DMS114 treated with DMSO at 0.1 percent for 48 hours (cell line): Measurements from ENCODE around the gene KRTAP9-4.
"Not testable (repeated sequence)": the region's sequence is repeated elsewhere in the genome, so short reads cannot be mapped to it uniquely, and the experiment has no call there.

Source experiments
- DNase-seq: peaks from one replicate; lab custom pipeline; 2025; ENCODE audit not compliant: unreplicated experiment; lab: John Stamatoyannopoulos, UW

KRTAP9-4 gene

GRCh38 chr17:41264599-41264998 is 15.1 kb downstream of the KRTAP9-4 start:
- no peak for DNase-seq

- DNase-seq = no peak
Measured at GRCh38 chr17:41265078-41265477, 15.6 kb downstream of the KRTAP9-4 start, which contains the start of gene KRTAP9-6. KRTAP9-6 (plus strand) TSS chr17:41265378; CDS start chr17:41265378, 0 bp downstream.

GRCh38 chr17:41267711-41268110 is 18.2 kb downstream of the KRTAP9-4 start:
- no peak for DNase-seq

- DNase-seq = not testable (repeated sequence)
Measured at GRCh38 chr17:41271323-41271722, 21.8 kb downstream of the KRTAP9-4 start.

- no peak for DNase-seq
Measured at GRCh38 chr17:41271858-41272257, 22.4 kb downstream of the KRTAP9-4 start.

DNA sequence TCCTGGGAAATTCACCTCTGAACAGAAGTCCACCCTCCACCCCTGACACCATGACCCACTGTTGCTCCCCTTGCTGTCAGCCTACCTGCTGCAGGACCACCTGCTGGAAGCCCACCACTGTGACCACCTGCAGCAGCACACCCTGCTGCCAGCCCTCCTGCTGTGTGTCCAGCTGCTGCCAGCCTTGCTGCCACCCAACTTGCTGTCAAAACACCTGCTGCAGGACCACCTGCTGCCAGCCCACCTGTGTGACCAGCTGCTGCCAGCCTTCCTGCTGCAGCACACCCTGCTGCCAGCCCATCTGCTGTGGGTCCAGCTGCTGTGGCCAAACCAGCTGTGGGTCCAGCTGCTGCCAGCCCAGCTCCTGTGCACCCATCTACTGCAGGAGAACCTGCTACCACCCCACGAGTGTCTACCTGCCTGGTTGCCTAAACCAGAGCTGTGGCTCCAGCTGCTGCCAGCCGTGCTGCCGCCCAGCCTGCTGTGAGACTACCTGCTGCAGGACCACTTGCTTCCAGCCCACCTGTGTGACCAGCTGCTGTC is 26.2 kb downstream of the KRTAP9-4 start, which contains the start of gene KRTAP9-7:
TSS of gene KRTAP9-7 (plus strand) at position 51 of the 543 bp plus-strand sequence. CDS start at position 51, 0 bp downstream.
- DNase-seq = not testable (repeated sequence)

GRCh38 chr17:41278176-41278955 is 28.9 kb downstream of the KRTAP9-4 start:
- DNase-seq = no peak

DNA sequence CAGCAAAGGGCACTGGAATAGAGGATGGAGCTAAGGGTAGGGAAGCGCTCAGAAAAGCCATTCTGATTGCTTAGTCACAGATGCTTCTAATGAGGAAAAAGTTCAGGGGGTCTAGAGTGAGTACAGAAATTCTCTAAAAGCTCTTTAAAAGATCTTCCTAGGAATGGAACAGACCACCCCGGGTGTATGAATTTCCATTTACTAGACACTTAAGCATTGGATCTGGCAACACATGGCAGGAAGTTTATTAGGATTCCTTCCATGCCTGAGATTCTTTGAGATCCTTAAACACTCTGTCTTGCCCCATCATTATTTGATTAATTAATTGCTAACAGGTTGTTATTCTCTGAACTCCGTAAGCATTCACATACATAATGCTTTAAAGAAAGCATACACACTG is 34.6 kb downstream of the KRTAP9-4 start:
- DNase-seq = no peak

DNA sequence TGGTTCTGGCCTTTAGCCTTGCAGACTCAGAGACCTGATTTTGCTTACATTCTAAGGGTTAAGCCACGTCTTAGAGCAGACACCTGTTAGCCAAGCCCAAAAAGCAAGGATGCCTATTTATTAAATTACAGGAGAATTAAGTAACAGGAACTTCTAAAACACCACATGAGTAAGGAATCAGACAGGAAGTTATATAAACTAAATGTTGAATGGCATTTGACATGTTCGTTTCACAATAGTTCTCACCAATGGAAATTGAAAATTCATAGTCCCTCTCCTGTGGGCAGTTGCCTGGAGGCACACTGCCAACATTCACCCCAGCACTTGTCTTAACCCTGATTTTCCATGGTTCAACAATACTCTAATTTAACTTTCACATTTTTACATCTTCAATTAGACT is 35.1 kb downstream of the KRTAP9-4 start:
- DNase-seq = no peak

DNA sequence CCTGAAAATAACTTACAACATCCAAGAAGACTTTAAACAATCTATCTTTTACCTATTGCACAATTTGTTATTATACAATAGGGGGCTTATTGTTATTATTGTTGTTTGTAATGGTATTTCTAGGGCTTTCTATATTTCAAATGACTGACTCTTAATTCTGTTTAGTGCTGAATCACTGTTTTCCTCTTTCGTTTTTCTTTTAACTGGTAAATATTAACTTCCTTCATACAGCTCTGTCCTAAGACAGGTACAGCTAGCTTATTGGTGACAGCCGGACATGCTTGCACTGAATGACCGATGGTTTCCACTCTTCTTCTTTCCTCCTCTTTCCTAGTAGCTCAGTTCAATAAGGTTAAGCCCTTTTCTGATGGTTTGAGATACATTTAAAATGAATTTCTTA is 37.6 kb downstream of the KRTAP9-4 start:
- DNase-seq = no peak

- DNase-seq = no peak
Measured at GRCh38 chr17:41294016-41294415, 44.5 kb downstream of the KRTAP9-4 start.

DNA sequence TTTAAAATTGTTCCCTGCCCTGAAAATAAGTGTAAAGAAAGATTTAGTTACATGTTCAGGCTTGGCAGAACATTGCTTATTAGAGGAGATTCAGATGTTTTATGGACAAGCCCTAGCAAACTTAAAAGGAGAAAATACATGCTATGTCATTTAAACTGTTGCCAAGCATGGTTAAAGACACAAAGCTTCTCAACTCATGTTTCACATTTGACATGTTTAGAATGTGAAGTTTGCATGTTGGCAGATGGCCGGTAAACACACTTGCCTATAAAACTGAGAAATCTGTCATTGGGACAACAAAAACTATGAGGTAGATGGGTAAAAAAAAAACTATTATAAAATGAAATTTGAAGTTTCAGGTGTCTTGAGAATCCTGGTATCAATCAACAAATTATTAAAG is 47.4 kb downstream of the KRTAP9-4 start:
- no peak for DNase-seq

DNA sequence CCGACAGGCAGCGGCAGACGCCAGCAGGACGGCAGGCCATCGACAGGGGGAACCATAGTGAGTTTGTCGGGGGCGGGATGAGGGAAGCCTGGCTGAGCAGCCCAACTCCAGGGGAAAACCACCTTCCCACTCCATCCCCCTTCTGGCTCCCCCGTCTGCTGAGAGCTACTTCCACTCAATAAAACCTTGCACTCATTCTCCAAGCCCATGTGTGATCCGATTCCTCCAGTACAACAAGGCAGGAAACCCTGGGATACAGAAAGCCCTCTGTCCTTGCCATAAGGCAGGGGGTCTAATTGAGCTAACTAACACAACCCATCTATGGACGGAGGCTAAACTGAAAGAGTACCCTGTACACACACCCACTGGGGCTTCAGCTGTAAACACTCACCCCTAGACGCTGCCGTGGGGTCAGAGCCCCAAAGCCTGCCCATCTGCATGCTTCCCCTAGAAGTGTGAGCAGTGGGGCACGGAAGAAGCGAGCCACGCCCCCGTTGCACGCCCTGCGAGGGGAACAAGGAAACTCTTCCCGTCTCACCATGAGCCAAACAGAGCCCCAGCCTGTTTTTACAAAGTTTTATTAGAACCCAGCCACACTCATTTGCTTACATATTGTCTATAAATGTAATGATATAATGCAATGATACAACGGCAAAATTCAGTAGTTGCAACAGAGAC is 49.1 kb downstream of the KRTAP9-4 start:
- DNase-seq = no peak
